GF-D8 (cell line): ENCODE results near the gene PCGF5.

Experiments
- DNase-seq: peaks from one replicate; lab custom pipeline; 2025; lab: John Stamatoyannopoulos, UW

Gene PCGF5

GRCh38 chr10:91328320-91328984 lies 108.0 kb downstream of the PCGF5 start:
- no peak for DNase-seq
